Measurements from ENCODE around the gene OR56A1.
A peak's percentile ranks its signal among the peaks of the same experiment; 100 is the strongest.

The OR56A1 gene

GRCh38 chr11:5992604-5993251 lies 37.8 kb downstream of the OR56A1 start:
- TF ChIP-seq, protein P1, sequence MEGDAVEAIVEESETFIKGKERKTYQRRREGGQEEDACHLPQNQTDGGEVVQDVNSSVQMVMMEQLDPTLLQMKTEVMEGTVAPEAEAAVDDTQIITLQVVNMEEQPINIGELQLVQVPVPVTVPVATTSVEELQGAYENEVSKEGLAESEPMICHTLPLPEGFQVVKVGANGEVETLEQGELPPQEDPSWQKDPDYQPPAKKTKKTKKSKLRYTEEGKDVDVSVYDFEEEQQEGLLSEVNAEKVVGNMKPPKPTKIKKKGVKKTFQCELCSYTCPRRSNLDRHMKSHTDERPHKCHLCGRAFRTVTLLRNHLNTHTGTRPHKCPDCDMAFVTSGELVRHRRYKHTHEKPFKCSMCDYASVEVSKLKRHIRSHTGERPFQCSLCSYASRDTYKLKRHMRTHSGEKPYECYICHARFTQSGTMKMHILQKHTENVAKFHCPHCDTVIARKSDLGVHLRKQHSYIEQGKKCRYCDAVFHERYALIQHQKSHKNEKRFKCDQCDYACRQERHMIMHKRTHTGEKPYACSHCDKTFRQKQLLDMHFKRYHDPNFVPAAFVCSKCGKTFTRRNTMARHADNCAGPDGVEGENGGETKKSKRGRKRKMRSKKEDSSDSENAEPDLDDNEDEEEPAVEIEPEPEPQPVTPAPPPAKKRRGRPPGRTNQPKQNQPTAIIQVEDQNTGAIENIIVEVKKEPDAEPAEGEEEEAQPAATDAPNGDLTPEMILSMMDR (IDR thresholded peaks at IDR 0.05; ENCODE audit: low read length, missing control alignments): peak; percentile 59
- H3K4me3 ChIP-seq (replicated peaks; ENCODE audit: low read depth, low read length): no peak overlapping the region
- peak; percentile 30 for DNase-seq (ENCODE audit: low read depth)

DNA sequence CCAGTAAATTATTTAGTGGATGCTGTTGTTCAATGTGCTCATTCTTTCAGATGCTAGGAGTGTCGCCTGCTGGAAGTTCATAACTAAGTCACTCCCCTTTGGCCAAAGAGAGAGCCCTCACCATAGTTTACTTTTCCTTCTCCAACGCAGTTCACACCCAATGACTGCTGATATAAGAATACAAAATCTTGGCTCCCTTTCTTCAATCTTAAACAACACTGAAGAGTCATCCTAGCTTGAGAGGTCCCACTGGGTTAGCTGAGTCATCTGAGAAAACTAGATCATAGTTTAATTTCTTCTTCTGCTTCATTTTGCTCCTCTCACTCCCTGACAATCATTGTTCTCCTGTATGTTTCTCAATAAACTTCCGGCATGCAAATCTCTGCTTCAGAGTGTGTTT lies 38.4 kb downstream of the OR56A1 start:
- DNase-seq (ENCODE audit: low read depth): no peak
- TF ChIP-seq, protein P1 (IDR thresholded peaks at IDR 0.05; ENCODE audit: low read length, missing control alignments): no peak
- no peak overlapping the region for H3K4me3 ChIP-seq (replicated peaks; ENCODE audit: low read depth, low read length)

GRCh38 chr11:5989203-5989602 lies 41.4 kb downstream of the OR56A1 start:
- H3K4me3 ChIP-seq (replicated peaks; ENCODE audit: low read depth, low read length): no peak overlapping the region
- TF ChIP-seq, protein P1 (IDR thresholded peaks at IDR 0.05; ENCODE audit: low read length, missing control alignments): no peak
- DNase-seq (ENCODE audit: low read depth): no peak

DNA sequence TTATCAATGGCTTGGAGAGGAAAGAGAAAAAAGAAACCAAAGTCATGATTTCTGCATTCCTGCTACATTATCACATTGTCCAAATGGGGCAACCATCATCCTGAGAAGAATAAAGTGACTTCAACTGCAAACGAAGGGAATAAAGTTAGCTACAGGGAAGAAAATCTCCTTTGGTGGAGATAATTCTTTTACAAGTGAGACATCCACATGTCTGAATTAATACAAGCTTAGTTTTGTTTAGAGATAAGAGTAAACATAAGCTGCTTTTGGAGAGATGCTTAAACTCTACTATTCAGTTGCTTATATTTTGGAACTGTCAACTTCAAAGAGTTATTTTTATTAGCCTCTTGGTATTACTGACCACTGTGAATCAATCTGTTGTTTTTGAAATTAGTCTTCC lies 43.7 kb downstream of the OR56A1 start, which contains the start of gene OR52L1:
Gene OR52L1, minus strand, starts transcription at position 101 of the 400 bp plus-strand sequence. Its CDS starts 55 bp downstream, at position 46.
- DNase-seq (ENCODE audit: low read depth): no peak
- no peak within 1 kb of the TSS for H3K4me3 ChIP-seq (replicated peaks; ENCODE audit: low read depth, low read length)
- TF ChIP-seq, protein P1 (IDR thresholded peaks at IDR 0.05; ENCODE audit: low read length, missing control alignments): no peak

DNA sequence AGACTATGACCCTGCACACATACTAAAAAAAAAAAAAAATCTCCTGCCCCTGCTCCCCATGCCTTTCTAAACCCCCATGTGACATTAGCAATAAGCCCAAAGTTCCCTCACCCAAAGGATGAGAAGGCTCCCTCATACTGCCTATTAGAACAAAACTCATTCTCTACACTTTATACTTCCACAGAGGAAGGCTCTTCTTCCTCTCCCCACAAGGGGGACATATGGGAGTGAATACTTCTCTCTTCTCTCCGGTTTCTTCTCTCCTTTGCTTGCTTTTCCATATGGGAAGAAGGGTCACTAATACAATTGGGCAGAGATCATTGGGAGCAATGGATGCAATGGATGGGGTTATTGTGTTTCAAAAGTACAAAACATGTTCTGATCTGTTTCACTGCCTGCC lies 47.1 kb downstream of the OR56A1 start:
- no peak overlapping the region for H3K4me3 ChIP-seq (replicated peaks; ENCODE audit: low read depth, low read length)
- TF ChIP-seq, protein P1 (IDR thresholded peaks at IDR 0.05; ENCODE audit: low read length, missing control alignments): no peak
- no peak for DNase-seq (ENCODE audit: low read depth)

DNA sequence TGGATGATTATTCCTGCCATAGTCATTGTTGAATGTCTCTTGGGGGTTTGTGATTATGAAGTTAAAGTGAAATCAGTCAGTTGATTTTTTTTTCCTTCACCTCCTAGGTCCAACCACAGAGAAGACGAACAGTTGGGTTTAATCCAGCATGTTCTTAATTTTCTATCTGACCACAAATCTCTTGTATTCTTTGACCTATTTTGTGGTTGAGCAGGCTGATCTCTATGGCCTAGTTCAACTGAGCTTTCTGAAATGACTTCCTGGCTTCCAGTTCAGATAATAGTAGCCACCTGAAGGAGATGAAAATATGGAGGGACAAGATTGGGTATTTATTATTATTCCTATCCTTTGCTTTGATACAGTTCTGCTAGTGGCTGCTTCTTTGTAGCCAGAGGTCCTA lies 57.0 kb downstream of the OR56A1 start:
- TF ChIP-seq, protein P1 (IDR thresholded peaks at IDR 0.05; ENCODE audit: low read length, missing control alignments): no peak
- DNase-seq (ENCODE audit: low read depth): no peak
- H3K4me3 ChIP-seq (replicated peaks; ENCODE audit: low read depth, low read length): no peak overlapping the region

All from fibroblast of pulmonary artery (primary cell).